Panc1 (cell line): ENCODE results near the gene HAO1. TPM values are rescaled to one million over a fixed set of nuclear protein-coding genes. Genes with fewer than 3 reads are reported as not detected.

ENCODE experiments used
- ATAC-seq: fragments of 200-7000 bp; cut with Tn5 transposase; 2 replicates; pipeline ENCODE4 v1.9.1; 2020; ENCODE audit warnings: mild to moderate bottlenecking, moderate library complexity
- BruUV-seq: library from RNA; stranded (reverse); fragments of 400-500 nt; replicated peaks from 2 replicates; lab custom pipeline; 2021; lab: Mats Ljungman, UMichigan
- CTCF ChIA-PET: fragments of 300-600 bp; sonication (Branson Sonifier 250); formaldehyde crosslinking; loops from one replicate; lab custom pipeline; 2022; ENCODE audit warnings: antibody characterized with exemption; lab: Charles Lee
- POLR2A ChIA-PET: fragments of 300-600 bp; sonication (Branson Sonifier 250); formaldehyde crosslinking; loops from one replicate; lab custom pipeline; 2022; ENCODE audit warnings: antibody characterized with exemption; lab: Charles Lee
- DNase-seq: peaks from one replicate; pipeline ENCODE4 v3.0.0-alpha.2; 2010; ENCODE audit warnings: low read depth, low spot score
- H3K27ac ChIP-seq: 2 replicates; pipeline ENCODE4 v1.5.1; 2011; ENCODE audit warnings: mild to moderate bottlenecking, low read length, inconsistent platforms
- H3K27me3 ChIP-seq: fragments of 200-500 bp; sonication (Bioruptor generic); 2 replicates; pipeline ENCODE4 v1.6.0; 2014; ENCODE audit warnings: low read length, inconsistent platforms; ENCODE audit not compliant: control insufficient read depth, insufficient read depth
- H3K36me3 ChIP-seq: fragments of 200-500 bp; sonication (Bioruptor generic); 2 replicates; pipeline ENCODE4 v1.5.1; 2014; ENCODE audit warnings: inconsistent platforms, mild to moderate bottlenecking, low read length, moderate library complexity; ENCODE audit not compliant: control insufficient read depth, insufficient read depth
- H3K4me1 ChIP-seq: 2 replicates; pipeline ENCODE4 v1.5.1; 2011; ENCODE audit warnings: inconsistent platforms, mild to moderate bottlenecking, low read length, moderate library complexity; ENCODE audit not compliant: control insufficient read depth, insufficient read depth
- H3K4me3 ChIP-seq, 2 experiments: 2 replicates each; pipeline ENCODE4 v1.5.1; 2011 to 2012; ENCODE audit warnings: low read depth in 2 of 2, low read length in 2 of 2, mild to moderate bottlenecking in 2 of 2, inconsistent platforms in 1 of 2, moderate library complexity in 1 of 2
- H3K9me3 ChIP-seq: fragments of 200-500 bp; sonication (Bioruptor generic); 2 replicates; pipeline ENCODE4 v1.5.1; 2014; ENCODE audit warnings: low read depth, mild to moderate bottlenecking, inconsistent platforms, low read length, moderate library complexity; ENCODE audit not compliant: control insufficient read depth, insufficient read depth
- POLR2AphosphoS5 ChIP-seq: IDR thresholded peaks from 2 replicates; pipeline ENCODE4 v1.6.1; 2012; ENCODE audit warnings: mild to moderate bottlenecking, low read depth, low read length, moderate library complexity
- SIN3A ChIP-seq: IDR thresholded peaks from 2 replicates; pipeline ENCODE4 v1.6.1; 2012; ENCODE audit warnings: low read depth, mild to moderate bottlenecking, low read length, moderate library complexity, borderline replicate concordance; ENCODE audit not compliant: insufficient read depth
- TCF7L2 ChIP-seq: IDR thresholded peaks from 2 replicates; pipeline ENCODE4 v1.6.1; 2011; ENCODE audit warnings: mild to moderate bottlenecking, low read depth, low read length, inconsistent platforms
- in situ Hi-C: cut with HindIII; loops from 2 replicates; pipeline ENCODE4 v1.10.0; 2016; ENCODE audit warnings: low sequenced_read_pairs, low pct_unique_long_range_greater_than_20kb
- intact Hi-C: fragments of 100-400 bp; cut with micrococcal nuclease; formaldehyde crosslinking; loops from one replicate; pipeline ENCODE4 v1.10.0; 2022; ENCODE audit not compliant: unreplicated experiment
- total RNA-seq: library from RNA; stranded (reverse); gene quantifications from one replicate; pipeline ENCODE4 v1.2.1, GENCODE V29; 2021; ENCODE audit not compliant: unreplicated experiment
- TF ChIP-seq, protein P1 (sequence below), 2 experiments: IDR thresholded peaks; 2 replicates each; pipeline ENCODE4 v1.6.1; 2011 to 2012; ENCODE audit warnings: low read depth in 2 of 2, control low read depth in 1 of 2, low read length in 1 of 2, mild to moderate bottlenecking in 1 of 2, moderate library complexity in 1 of 2; ENCODE audit not compliant: insufficient read depth in 1 of 2
- TF ChIP-seq, protein P2 (sequence below): fragments of 450-650 bp; IDR thresholded peaks from 2 replicates; pipeline ENCODE4 v1.5.1; 2017; ENCODE audit warnings: mild to moderate bottlenecking

HAO1 gene
- total RNA-seq, 1 experiment from 2014 or later = 0.13 TPM

- Histone ChIP-seq H3K4me3 (no peak overlapping the region), H3K4me1 (no peaks in the 10 kb centered on the region), H3K36me3 (no peaks in the 10 kb centered on the region), H3K27ac (no peak overlapping the region), H3K27me3 (no peaks in the 10 kb centered on the region), H3K9me3 (no peaks in the 10 kb centered on the region)
- ChIA-PET CTCF (interaction anchor here (0.6 kb wide), 1 partner anchor 42 kb away, joined by 3 read pairs; no protein-coding TSS in a partner anchor), POLR2A (no interaction called here)
- ATAC-seq (no peak), DNase-seq (no peak)
- no TSS peak for BruUV-seq
- intact Hi-C loops = no loop called here
- TF ChIP-seq SIN3A (no peak), TCF7L2 (no peak), POLR2AphosphoS5 (no peak)
- TF ChIP-seq, protein P1, sequence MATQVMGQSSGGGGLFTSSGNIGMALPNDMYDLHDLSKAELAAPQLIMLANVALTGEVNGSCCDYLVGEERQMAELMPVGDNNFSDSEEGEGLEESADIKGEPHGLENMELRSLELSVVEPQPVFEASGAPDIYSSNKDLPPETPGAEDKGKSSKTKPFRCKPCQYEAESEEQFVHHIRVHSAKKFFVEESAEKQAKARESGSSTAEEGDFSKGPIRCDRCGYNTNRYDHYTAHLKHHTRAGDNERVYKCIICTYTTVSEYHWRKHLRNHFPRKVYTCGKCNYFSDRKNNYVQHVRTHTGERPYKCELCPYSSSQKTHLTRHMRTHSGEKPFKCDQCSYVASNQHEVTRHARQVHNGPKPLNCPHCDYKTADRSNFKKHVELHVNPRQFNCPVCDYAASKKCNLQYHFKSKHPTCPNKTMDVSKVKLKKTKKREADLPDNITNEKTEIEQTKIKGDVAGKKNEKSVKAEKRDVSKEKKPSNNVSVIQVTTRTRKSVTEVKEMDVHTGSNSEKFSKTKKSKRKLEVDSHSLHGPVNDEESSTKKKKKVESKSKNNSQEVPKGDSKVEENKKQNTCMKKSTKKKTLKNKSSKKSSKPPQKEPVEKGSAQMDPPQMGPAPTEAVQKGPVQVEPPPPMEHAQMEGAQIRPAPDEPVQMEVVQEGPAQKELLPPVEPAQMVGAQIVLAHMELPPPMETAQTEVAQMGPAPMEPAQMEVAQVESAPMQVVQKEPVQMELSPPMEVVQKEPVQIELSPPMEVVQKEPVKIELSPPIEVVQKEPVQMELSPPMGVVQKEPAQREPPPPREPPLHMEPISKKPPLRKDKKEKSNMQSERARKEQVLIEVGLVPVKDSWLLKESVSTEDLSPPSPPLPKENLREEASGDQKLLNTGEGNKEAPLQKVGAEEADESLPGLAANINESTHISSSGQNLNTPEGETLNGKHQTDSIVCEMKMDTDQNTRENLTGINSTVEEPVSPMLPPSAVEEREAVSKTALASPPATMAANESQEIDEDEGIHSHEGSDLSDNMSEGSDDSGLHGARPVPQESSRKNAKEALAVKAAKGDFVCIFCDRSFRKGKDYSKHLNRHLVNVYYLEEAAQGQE (IDR thresholded peaks at IDR 0.05; ENCODE audit: insufficient read depth in 1 of 2, low read depth in 2 of 2, low read length in 1 of 2) = no peak
- TF ChIP-seq, protein P2, sequence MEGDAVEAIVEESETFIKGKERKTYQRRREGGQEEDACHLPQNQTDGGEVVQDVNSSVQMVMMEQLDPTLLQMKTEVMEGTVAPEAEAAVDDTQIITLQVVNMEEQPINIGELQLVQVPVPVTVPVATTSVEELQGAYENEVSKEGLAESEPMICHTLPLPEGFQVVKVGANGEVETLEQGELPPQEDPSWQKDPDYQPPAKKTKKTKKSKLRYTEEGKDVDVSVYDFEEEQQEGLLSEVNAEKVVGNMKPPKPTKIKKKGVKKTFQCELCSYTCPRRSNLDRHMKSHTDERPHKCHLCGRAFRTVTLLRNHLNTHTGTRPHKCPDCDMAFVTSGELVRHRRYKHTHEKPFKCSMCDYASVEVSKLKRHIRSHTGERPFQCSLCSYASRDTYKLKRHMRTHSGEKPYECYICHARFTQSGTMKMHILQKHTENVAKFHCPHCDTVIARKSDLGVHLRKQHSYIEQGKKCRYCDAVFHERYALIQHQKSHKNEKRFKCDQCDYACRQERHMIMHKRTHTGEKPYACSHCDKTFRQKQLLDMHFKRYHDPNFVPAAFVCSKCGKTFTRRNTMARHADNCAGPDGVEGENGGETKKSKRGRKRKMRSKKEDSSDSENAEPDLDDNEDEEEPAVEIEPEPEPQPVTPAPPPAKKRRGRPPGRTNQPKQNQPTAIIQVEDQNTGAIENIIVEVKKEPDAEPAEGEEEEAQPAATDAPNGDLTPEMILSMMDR = no peak
- in situ Hi-C loops = no loop called here
These were observed 10.1 kb upstream of the HAO1 start for GRCh38 chr20:7950387-7950786.

GRCh38 chr20:7943891-7944290 is 3.6 kb upstream of the HAO1 start:
- H3K27me3 ChIP-seq = no peaks in the 10 kb centered on the region
- intact Hi-C loops (no loop called here), in situ Hi-C loops (no loop called here)
- H3K4me3 ChIP-seq = no peak overlapping the region
- H3K36me3 ChIP-seq = no peaks in the 10 kb centered on the region
- no peaks in the 10 kb centered on the region for H3K9me3 ChIP-seq
- no peak overlapping the region for H3K27ac ChIP-seq
- no peak for ATAC-seq
- BruUV-seq = no TSS peak
- DNase-seq = no peak
- ChIA-PET CTCF (no interaction called here), POLR2A (no interaction called here)
- H3K4me1 ChIP-seq = no peaks in the 10 kb centered on the region
- TF ChIP-seq SIN3A = no peak
- TF ChIP-seq, protein P2 = no peak
- no peak for TF ChIP-seq POLR2AphosphoS5
- TF ChIP-seq, protein P1 (IDR thresholded peaks at IDR 0.05; ENCODE audit: insufficient read depth in 1 of 2, low read depth in 2 of 2, low read length in 1 of 2) = no peak
- no peak for TF ChIP-seq TCF7L2
